Pulmonary artery endothelial cell (primary cell): ENCODE results near the gene PRKAB2. TPM values are rescaled to one million over a fixed set of nuclear protein-coding genes. Genes with fewer than 3 reads are reported as not detected.
"Not testable (repeated sequence)": the region's sequence is repeated elsewhere in the genome, so short reads cannot be mapped to it uniquely, and the experiment has no call there.

Source experiments
- DNase-seq: peaks from one replicate; pipeline ENCODE4 v3.0.0-alpha.2; 2011; ENCODE audit warnings: low read depth, low spot score
- total RNA-seq: library from RNA; depleted of rRNA; stranded (reverse); fragments of >200 nt; gene quantifications from 2 replicates; pipeline ENCODE4 v1.2.3, GENCODE V29; 2014

The PRKAB2 gene
- total RNA-seq = 4.3 and 5.6 TPM in 2 replicates

GRCh38 chr1:147172168-147173016, at the start of gene PRKAB2:
Gene PRKAB2, minus strand, starts transcription at chr1:147172470. Its CDS starts 326 bp downstream, at chr1:147172144.
- DNase-seq = peak; percentile 92

GRCh38 chr1:147218606-147219005, 46.3 kb upstream of the PRKAB2 start:
- DNase-seq = no peak

GRCh38 chr1:147217141-147217540, 44.9 kb upstream of the PRKAB2 start:
- DNase-seq = no peak

GRCh38 chr1:147216124-147216523, 43.9 kb upstream of the PRKAB2 start:
- no peak for DNase-seq

- DNase-seq = no peak
These were observed 43.3 kb upstream of the PRKAB2 start for GRCh38 chr1:147215540-147215916.

GRCh38 chr1:147214842-147215539, 42.7 kb upstream of the PRKAB2 start:
- DNase-seq = no peak

- DNase-seq = no peak
These were observed 42.1 kb upstream of the PRKAB2 start for GRCh38 chr1:147214325-147214724.

GRCh38 chr1:147213271-147213670, 41.0 kb upstream of the PRKAB2 start:
- no peak for DNase-seq

- no peak for DNase-seq
These were observed 39.3 kb upstream of the PRKAB2 start for GRCh38 chr1:147211577-147211976.

- no peak for DNase-seq
These were observed 38.7 kb upstream of the PRKAB2 start for GRCh38 chr1:147210987-147211386.

GRCh38 chr1:147209825-147210821, 37.9 kb upstream of the PRKAB2 start:
- DNase-seq = no peak

- DNase-seq = no peak
These were observed 36.3 kb upstream of the PRKAB2 start for GRCh38 chr1:147208619-147209018.

- no peak for DNase-seq
These were observed 34.9 kb upstream of the PRKAB2 start for GRCh38 chr1:147207192-147207591.

- no peak for DNase-seq
These were observed 31.8 kb upstream of the PRKAB2 start for GRCh38 chr1:147204080-147204479.

- DNase-seq = no peak
These were observed 30.3 kb upstream of the PRKAB2 start for GRCh38 chr1:147202576-147202975.

- no peak for DNase-seq
These were observed 29.5 kb upstream of the PRKAB2 start for GRCh38 chr1:147201786-147202185.

- no peak for DNase-seq
These were observed 29.0 kb upstream of the PRKAB2 start for GRCh38 chr1:147201276-147201675.

GRCh38 chr1:147197324-147197723, 25.1 kb upstream of the PRKAB2 start:
- DNase-seq = not testable (repeated sequence)

- DNase-seq = no peak
These were observed 17.2 kb upstream of the PRKAB2 start for GRCh38 chr1:147189514-147189913.

- no peak for DNase-seq
These were observed 13.2 kb upstream of the PRKAB2 start for GRCh38 chr1:147185432-147185831.

GRCh38 chr1:147177611-147178380, 5.5 kb upstream of the PRKAB2 start:
- no peak for DNase-seq
